Stimulated activated CD8-positive, alpha-beta memory T cell treated with anti-CD3 and anti-CD28 coated beads, Interleukin-7, amount 100 ng/mL, for 24 hours (primary cell): ENCODE measurements around the gene SF1.

Source experiments
- DNase-seq: peaks from one replicate; pipeline ENCODE4 v3.0.0-alpha.2; 2020; ENCODE audit warnings: low read depth

SF1 gene

GRCh38 chr11:64784813-64785581 lies 6.7 kb upstream of the SF1 start:
- DNase-seq: no peak

GRCh38 chr11:64778223-64778472 lies 194 bp downstream of the SF1 start:
- DNase-seq: no peak

DNA sequence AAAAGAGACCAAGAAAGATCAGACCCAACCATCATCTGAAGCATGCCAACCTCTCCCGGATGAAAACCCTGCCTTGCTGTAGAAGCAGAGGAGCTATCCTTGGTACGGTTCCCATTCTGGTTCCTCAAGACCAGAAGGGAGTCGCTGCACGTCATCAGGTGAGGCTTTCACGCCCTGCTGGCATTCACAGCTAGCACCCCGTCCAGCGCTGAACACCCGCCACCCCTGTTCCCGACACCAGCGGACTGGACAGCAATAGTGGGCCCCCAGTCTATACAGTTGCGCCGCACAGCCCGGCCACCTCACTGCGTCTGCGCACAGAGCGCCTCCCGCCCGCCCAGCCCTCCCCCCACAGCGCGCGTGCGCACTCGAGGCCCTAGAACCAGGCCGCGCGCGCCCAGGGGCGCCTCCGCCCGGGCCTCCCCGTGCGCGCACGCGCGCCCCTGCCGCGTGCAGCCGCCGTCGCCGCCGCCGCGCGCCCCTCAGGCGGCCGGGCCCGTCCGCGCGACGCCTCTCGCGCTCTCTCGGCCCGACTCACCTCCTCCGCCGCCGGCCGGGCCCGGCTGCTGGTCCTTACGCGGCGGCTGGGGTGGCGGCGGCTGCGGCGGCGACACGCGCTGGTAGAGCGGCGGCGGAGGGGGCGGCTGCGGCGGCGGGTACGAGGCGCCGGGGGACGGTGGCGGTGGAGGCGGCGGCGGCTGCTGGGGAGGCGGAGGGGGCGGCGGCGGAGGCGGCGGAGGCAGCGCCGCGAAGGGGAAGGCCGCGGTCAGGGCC lies 706 bp downstream of the SF1 start:
- peak; percentile 54 for DNase-seq

- DNase-seq: no peak
These were observed 1.5 kb downstream of the SF1 start for GRCh38 chr11:64776875-64777274.

- DNase-seq: no peak
These were observed 1.9 kb downstream of the SF1 start for GRCh38 chr11:64776425-64776824.

DNA sequence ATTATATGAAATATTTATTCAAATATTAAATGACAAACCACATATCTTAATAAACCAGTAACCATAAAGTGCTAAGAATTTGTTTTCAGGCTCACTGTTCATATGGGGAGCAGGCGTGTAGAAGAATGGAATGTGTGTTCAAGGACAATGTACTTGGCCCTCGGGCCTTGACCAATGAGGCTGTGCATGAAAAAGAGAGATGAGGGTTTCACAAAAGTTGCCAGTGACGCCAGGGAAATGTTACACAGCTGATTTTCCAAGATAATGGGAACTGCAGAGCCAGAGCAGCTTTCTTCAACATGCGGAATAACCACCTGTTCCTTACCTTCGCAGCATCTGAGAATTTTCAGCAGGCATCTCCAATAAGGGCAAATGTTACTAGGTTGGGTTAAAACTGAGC lies 4.2 kb downstream of the SF1 start:
- no peak for DNase-seq

- DNase-seq: no peak
These were observed 5.9 kb downstream of the SF1 start for GRCh38 chr11:64772303-64773018.

- no peak for DNase-seq
These were observed 6.5 kb downstream of the SF1 start for GRCh38 chr11:64771861-64772260.

DNA sequence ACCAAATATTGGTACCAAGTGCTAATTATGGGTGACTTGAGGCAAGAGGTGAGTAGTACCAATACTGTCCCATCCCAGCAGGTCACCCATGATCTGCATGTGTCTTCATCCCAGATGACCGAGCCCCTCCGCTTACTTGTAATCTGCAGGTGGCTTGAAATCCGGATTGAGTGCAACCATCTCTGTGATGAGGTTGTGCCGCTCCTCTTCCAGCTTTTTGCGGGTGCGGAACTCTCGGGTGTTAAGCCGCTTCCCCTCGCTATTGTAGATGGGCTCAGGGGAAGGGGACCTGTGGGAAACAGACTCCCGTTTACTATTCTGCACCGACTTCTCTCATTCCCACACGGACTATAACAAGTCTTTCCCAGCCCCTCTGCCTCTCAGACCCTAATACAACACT lies 8.2 kb downstream of the SF1 start:
- no peak for DNase-seq

- no peak for DNase-seq
These were observed 9.1 kb downstream of the SF1 start for GRCh38 chr11:64769283-64769682.

- DNase-seq: no peak
These were observed 10.0 kb downstream of the SF1 start for GRCh38 chr11:64768300-64768694.

- peak; percentile 78 for DNase-seq
These were observed 10.7 kb downstream of the SF1 start for GRCh38 chr11:64767344-64768299.

GRCh38 chr11:64766881-64767280 lies 11.5 kb downstream of the SF1 start:
- DNase-seq: no peak

DNA sequence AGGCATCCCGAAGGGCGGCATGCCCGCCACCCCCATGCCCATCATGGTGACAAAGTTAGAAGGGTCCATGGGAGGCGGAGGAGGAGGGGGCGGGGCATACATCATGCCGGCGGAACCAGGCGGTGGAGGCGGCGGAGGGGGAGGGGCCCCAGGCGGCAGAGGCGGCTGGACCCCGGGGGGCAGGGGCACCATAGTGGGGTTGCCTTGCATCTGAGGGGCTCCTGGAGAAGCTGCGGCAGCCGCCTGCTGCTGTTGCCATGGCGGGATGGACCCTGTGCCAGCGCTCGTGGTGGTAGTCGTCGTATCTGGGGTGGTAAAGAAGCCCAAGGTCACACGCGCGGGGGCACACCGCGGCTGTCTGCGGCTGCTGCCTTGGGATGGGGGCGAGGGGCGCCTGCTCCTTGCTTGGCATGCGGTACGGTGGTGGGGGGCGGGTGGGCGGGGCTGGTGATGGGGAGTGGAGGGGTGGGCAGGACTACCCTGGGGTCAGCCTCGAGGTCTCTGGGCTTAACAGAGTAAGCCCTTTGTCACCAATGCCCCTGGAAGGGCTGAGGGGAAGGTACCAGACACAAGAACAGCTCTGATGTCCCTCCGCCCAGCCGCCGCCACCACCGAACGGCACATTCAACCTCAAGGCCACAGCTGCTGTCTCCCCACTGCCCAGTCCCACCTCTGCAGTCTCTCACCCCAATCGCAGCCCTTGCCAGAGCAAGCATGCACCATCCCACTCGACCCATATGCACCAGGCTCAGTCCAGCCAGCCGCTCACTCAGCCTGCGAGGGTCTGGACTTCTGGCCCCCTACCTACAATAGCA lies 12.3 kb downstream of the SF1 start:
- no peak for DNase-seq

- no peak for DNase-seq
These were observed 13.0 kb downstream of the SF1 start for GRCh38 chr11:64765291-64765850.

DNA sequence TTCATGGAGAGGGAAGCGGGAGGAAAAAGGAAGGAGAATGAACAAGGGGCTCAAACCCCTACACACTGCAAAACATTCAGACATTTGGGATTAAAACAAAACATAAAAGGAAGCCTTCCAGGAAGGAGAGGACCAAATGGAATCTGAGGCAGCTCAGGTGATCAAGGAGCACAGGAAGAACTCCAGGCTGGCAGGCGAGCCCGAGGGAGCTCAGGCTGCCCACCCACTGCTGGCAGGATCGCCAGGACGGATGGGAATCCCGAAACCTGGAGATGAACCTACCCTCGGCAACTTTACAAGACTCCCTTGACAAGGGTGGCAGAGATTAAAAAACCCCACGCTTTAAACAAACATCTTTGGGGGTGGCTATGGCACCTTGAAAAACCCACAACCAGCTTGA lies 13.6 kb downstream of the SF1 start:
- no peak for DNase-seq

GRCh38 chr11:64764040-64764611 lies 14.2 kb downstream of the SF1 start:
- no peak for DNase-seq

DNA sequence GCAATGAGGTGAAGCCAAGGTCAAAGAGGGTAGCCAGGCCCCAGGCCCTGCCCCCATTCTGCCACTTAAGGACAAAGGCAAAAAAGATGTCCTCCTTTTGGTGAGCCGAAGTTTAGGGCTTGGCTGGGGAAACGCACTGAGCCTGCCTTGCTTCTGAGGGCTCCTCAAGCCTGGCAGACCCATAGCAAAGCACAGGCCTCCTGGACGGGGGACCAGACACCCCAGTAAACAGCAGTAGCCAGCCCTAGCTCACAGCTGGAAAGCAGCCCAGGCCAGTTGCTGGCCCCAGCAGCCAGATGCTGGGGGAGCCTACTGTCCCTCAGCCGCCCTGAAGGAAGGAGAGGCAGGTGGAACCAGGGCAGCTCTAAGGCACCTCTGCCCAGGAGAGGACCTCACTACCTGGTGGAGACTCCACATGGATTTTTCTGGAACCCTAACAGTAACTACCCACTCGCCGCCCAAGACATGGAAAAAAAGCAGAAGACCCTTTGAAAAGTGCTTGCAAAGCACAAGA lies 14.8 kb downstream of the SF1 start:
- no peak for DNase-seq

GRCh38 chr11:64762674-64763525 lies 15.4 kb downstream of the SF1 start:
- no peak for DNase-seq
